Measurements from ENCODE around the gene PLK3. TPM values are rescaled to one million over a fixed set of nuclear protein-coding genes. Genes with fewer than 3 reads are reported as not detected.

PLK3 gene
- total RNA-seq, 6 experiments from 2014 or later, result 1.8 to 5.3 (median 3.6) TPM

DNA sequence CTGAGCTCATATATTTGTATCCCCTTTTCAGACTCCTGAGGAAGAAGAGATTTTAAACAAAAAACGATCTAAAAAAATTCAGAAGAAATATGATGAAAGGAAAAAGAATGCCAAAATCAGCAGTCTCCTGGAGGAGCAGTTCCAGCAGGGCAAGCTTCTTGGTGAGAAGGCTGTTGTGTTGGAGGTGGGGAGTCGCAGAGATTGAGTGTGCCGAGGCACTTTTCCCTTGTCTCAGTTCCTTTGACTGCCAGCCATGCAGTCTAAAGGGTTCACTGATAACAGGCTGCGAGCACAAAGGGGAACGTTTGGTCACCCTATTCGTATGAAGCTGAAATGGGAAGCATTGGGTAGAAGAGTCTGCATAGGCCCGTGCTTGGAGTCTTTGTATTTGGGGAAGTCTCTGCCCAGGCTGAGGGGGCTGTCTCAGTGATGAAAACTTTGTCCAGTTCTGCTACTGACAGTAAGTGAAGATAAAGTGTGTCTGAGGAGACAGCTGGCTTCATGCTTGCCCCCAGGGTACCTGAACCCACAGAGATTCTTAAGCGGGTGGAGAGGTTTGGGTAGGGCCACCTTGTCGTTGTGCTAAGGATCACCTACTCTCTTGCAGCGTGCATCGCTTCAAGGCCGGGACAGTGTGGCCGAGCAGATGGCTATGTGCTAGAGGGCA, 22.1 kb upstream of the PLK3 start:
- intact Hi-C loops (cut with DNase I), result no loop called here
- H3K27me3 ChIP-seq, result no peaks in the 10 kb centered on the region
- TF ChIP-seq POLR2A (IDR thresholded peaks at IDR 0.05) (no peak), CTCF (IDR thresholded peaks at IDR 0.05) (no peak)
- peaks cover 4 to 27% (median 14%) of the 10 kb centered on the region in 4 donors for H3K36me3 ChIP-seq
- no peak overlapping the region for H3K27ac ChIP-seq
- peaks cover 0 to 13% (median 2%) of the 10 kb centered on the region in 4 donors for H3K4me1 ChIP-seq
- no peak overlapping the region for H3K4me3 ChIP-seq
- no peaks in the 10 kb centered on the region for H3K9me3 ChIP-seq
- DNase-seq (no peak), ATAC-seq (no peak)
- 73% methylated on average over 11 of the region's 13 CpGs for WGBS (ENCODE audit: insufficient coverage, low coverage, low lambda C conversion rate, missing lambda C conversion rate)

DNA sequence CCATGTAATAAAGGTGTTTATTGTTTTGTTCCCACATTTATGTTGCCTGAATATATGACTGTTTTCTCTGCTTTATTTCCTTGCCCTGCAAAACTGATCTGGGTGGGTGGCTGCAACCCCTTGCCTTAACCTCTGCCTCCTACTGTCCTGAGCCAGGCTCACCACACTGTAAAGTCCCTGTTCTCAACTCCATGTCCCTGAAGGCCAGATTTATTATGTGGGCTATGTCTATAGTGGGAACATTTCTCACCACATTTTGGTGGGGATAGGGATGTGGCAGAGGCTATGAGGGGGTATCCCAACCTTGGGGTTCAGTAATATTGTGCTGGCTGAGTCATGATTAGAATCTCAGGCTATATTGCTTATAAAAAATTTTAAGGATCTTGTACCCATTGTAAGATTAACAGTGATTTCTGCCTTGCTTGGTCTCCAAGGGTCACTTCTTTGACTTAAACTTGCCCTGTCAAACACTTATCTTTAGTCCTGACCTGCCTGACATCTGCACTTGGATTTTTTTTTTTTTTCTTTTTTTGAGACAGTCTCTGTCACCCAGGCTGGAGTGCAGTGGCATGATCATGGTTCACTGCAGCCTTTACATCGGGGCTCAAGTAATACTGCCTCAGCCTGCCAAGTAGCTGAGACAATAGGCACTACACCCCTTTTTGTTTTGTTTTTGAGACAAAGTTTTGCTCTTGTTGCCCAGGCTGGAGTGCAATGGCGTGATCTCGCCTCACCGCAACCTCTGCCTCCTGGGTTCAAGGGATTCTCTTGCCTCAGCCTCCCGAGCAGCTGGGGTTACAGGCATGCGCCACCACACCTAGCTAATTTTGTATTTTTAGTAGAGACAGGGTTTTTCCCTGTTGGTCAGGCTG, 21.2 kb upstream of the PLK3 start:
- H3K27ac ChIP-seq, result no peak overlapping the region
- TF ChIP-seq CTCF (IDR thresholded peaks at IDR 0.05) (no peak), POLR2A (IDR thresholded peaks at IDR 0.05) (no peak)
- no peak overlapping the region for H3K4me3 ChIP-seq
- no peaks in the 10 kb centered on the region for H3K9me3 ChIP-seq
- H3K36me3 ChIP-seq, result peaks cover 4 to 27% (median 14%) of the 10 kb centered on the region in 4 donors
- DNase-seq (no peak), ATAC-seq (no peak)
- intact Hi-C loops (cut with DNase I), result no loop called here
- H3K27me3 ChIP-seq, result no peaks in the 10 kb centered on the region
- peaks cover 0 to 16% (median 2%) of the 10 kb centered on the region in 4 donors for H3K4me1 ChIP-seq
- WGBS (ENCODE audit: insufficient coverage, low coverage, low lambda C conversion rate, missing lambda C conversion rate), result 96% methylated on average over 4 of the region's 6 CpGs

GRCh38 chr1:44780583-44781121, 19.5 kb upstream of the PLK3 start:
- H3K4me1 ChIP-seq, result peaks cover 0 to 24% (median 0%) of the 10 kb centered on the region in 4 donors
- no peaks in the 10 kb centered on the region for H3K9me3 ChIP-seq
- H3K4me3 ChIP-seq, result no peak overlapping the region
- no peak for TF ChIP-seq CTCF (IDR thresholded peaks at IDR 0.05)
- no peak overlapping the region for H3K27ac ChIP-seq
- DNase-seq, result no peak
- intact Hi-C loops (cut with DNase I), result loop anchor here in 1 of 2 donors (10.0 kb wide), 1 partner anchor 54 kb away; no protein-coding TSS in a partner anchor
- WGBS (ENCODE audit: insufficient coverage, low coverage, low lambda C conversion rate, missing lambda C conversion rate), result 91% methylated on average over 9 of the region's 14 CpGs
- peaks cover 4 to 27% (median 14%) of the 10 kb centered on the region in 4 donors for H3K36me3 ChIP-seq
- H3K27me3 ChIP-seq, result no peaks in the 10 kb centered on the region
- ATAC-seq, result no peak

DNA sequence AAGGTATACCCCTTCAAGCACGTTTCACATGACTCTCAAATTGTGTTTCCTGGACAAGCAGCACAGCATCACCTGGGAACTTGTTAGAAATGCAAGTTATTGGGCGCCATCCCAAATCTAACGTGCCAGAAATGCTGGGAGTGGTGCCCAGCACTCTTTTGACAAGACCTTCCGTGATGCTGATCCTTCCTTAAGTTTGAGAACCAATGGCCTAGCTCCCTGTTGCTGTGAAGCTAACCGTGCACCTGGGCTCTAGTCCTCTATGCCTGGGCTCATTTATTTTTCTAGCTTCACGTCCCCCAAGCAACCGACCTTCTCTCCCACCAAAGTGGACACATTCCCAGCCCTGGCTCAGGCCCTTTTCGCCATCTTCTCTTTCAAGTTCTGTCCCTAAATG, 16.5 kb upstream of the PLK3 start:
- TF ChIP-seq POLR2A (IDR thresholded peaks at IDR 0.05), result no peak
- no peak for TF ChIP-seq CTCF (IDR thresholded peaks at IDR 0.05)
- Histone ChIP-seq H3K4me1 (peaks cover 0 to 20% (median 0%) of the 10 kb centered on the region in 4 donors), H3K27me3 (no peaks in the 10 kb centered on the region), H3K4me3 (no peak overlapping the region), H3K36me3 (peaks cover 0 to 14% (median 2%) of the 10 kb centered on the region in 4 donors), H3K9me3 (no peaks in the 10 kb centered on the region), H3K27ac (no peak overlapping the region)
- no peak for DNase-seq
- 38% methylated on average over 7 of the region's 8 CpGs for WGBS (ENCODE audit: insufficient coverage, low coverage, low lambda C conversion rate, missing lambda C conversion rate)
- intact Hi-C loops (cut with DNase I), result loop anchor here in 1 of 2 donors (10.0 kb wide), 1 partner anchor 51 kb away; no protein-coding TSS in a partner anchor
- ATAC-seq, result peak in 1 of 4 donors; percentile 2

Measured in right lobe of liver (tissue), 6 donors.